ENCODE measurements around the gene JARID2.

DNA sequence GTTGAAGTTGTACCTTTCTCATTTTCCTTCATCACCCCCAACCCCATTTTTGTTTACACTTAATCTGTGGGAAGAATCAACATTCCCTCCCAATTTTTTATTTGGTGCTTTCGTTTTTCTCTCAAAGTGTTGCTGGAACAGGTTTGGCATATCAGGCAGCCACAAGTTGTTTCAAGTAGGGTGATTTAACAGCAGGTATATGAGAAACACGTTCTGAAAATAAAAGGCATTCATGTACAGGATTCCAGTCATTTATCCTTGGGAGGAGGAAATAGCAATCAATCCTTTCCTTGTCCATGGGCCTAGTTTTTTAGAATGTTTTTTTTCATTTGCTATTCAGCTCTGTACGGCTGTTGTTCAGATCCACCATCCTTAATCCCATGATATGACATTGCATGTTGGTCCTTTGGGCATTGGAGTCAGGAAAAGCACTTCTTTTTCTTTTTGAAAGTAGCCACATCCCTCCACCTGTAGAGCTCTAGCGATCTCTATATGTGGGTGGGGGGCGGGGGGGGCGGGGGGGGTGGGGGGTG lies 120.2 kb downstream of the JARID2 start:
- TF ChIP-seq POLR2A (IDR thresholded peaks at IDR 0.05) (no peak), CTCF (IDR thresholded peaks at IDR 0.05) (no peak), EP300 (IDR thresholded peaks at IDR 0.05) (no peak), POLR2AphosphoS5 (IDR thresholded peaks at IDR 0.05) (no peak)

Measured in sigmoid colon (tissue), 4 donors.